Thoracic aorta (tissue), 2 donors: ENCODE data around the gene MT2A. TPM values are rescaled to one million over a fixed set of nuclear protein-coding genes. Genes with fewer than 3 reads are reported as not detected.

Experiments used
- ATAC-seq: fragments of 150-250 bp; one replicate; pipeline ENCODE4 v1.8.0; 2017; ENCODE audit warnings: low read depth; ENCODE audit not compliant: insufficient number of reproducible peaks, low FRiP score
- DNase-seq: peaks from one replicate; pipeline ENCODE4 v3.0.0-alpha.2; 2020; ENCODE audit warnings: low spot score
- H3K27ac ChIP-seq, 2 donors: fragments of 200-600 bp; sonication (generic); 1 replicate in 1 of 2; 2 replicates in 1 of 2; pipeline ENCODE4 v1.5.1; 2016; ENCODE audit warnings: mild to moderate bottlenecking in 2 of 2, moderate library complexity in 2 of 2
- H3K27me3 ChIP-seq: fragments of 200-600 bp; sonication (generic); replicated peaks from 2 replicates; pipeline ENCODE4 v1.6.0; 2016; ENCODE audit warnings: mild to moderate bottlenecking; ENCODE audit not compliant: insufficient read depth
- H3K36me3 ChIP-seq: fragments of 200-600 bp; sonication (generic); one replicate; pipeline ENCODE4 v1.5.1; 2016
- H3K4me1 ChIP-seq, 2 donors: fragments of 200-600 bp; sonication (generic); 1 replicate in 1 of 2; 2 replicates in 1 of 2; pipeline versions ENCODE4 v1.5.1 to v1.6.0; 2016; ENCODE audit warnings: low read depth in 2 of 2, mild to moderate bottlenecking in 1 of 2; ENCODE audit not compliant: control insufficient read depth in 1 of 2
- H3K4me3 ChIP-seq: fragments of 200-600 bp; sonication (generic); 2 replicates; pipeline ENCODE4 v1.5.1; 2016; ENCODE audit warnings: mild to moderate bottlenecking
- H3K9me3 ChIP-seq: fragments of 200-600 bp; sonication (generic); 2 replicates; pipeline ENCODE4 v1.5.1; 2016
- CTCF ChIP-seq: fragments of 200-600 bp; sonication (generic); IDR thresholded peaks from one replicate; pipeline ENCODE4 v1.5.1; 2019; ENCODE audit warnings: antibody characterized with exemption
- total RNA-seq, 2 donors: library from RNA; depleted of rRNA; stranded (reverse); fragments of >200 nt; gene quantifications; one replicate each; pipeline versions ENCODE4 v1.1.0 to v1.2.3, GENCODE V29; 2016

The MT2A gene
- total RNA-seq, 2 donors from 2014 or later, result 107 to 185 TPM

- no peak for TF ChIP-seq CTCF
- DNase-seq, result no peak
- H3K4me3 ChIP-seq, result no peak overlapping the region
- no peaks in the 10 kb centered on the region for H3K4me1 ChIP-seq
- H3K36me3 ChIP-seq, result no peaks in the 10 kb centered on the region
- no peak for ATAC-seq
- H3K9me3 ChIP-seq, result no peaks in the 10 kb centered on the region
- no peaks in the 10 kb centered on the region for H3K27me3 ChIP-seq
- H3K27ac ChIP-seq, result no peak overlapping the region
Observed at GRCh38 chr16:56569971-56570370, 38.4 kb upstream of the MT2A start.

GRCh38 chr16:56571525-56571924 lies 36.9 kb upstream of the MT2A start:
- Histone ChIP-seq H3K27ac (no peak overlapping the region), H3K36me3 (no peaks in the 10 kb centered on the region), H3K4me3 (no peak overlapping the region), H3K9me3 (no peaks in the 10 kb centered on the region), H3K27me3 (no peaks in the 10 kb centered on the region), H3K4me1 (no peaks in the 10 kb centered on the region)
- no peak for ATAC-seq
- TF ChIP-seq CTCF, result no peak
- no peak for DNase-seq

- no peak overlapping the region for H3K4me3 ChIP-seq
- no peak for DNase-seq
- no peaks in the 10 kb centered on the region for H3K27me3 ChIP-seq
- no peak for ATAC-seq
- no peaks in the 10 kb centered on the region for H3K36me3 ChIP-seq
- no peak overlapping the region for H3K27ac ChIP-seq
- no peaks in the 10 kb centered on the region for H3K9me3 ChIP-seq
- no peaks in the 10 kb centered on the region for H3K4me1 ChIP-seq
- TF ChIP-seq CTCF, result no peak
Observed at GRCh38 chr16:56574625-56575024, 33.8 kb upstream of the MT2A start.

GRCh38 chr16:56576585-56577299 lies 31.6 kb upstream of the MT2A start:
- ATAC-seq (no peak), DNase-seq (peak; percentile 6)

DNA sequence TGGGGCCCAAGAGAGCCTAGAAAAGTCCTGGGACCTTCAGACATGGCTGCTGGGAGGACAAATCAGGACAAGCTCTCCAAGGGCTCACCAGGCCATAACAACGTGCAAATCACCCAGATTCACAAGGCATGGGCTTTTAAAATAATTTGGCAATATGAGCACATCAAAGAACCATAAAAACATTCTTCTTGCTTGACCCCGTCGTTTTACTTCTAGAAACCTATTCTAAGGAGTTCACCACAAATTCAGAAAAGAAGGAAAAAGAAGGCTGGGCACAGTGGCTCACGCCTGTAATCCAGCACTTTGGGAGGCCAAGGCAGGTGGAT lies 31.1 kb upstream of the MT2A start:
- no peaks in the 10 kb centered on the region for H3K4me1 ChIP-seq
- no peaks in the 10 kb centered on the region for H3K27me3 ChIP-seq
- TF ChIP-seq CTCF, result no peak
- no peaks in the 10 kb centered on the region for H3K36me3 ChIP-seq
- no peaks in the 10 kb centered on the region for H3K9me3 ChIP-seq
- ATAC-seq, result no peak
- no peak for DNase-seq
- no peak overlapping the region for H3K27ac ChIP-seq
- no peak overlapping the region for H3K4me3 ChIP-seq

More at GRCh38 chr16:56576585-56577299, 31.6 kb upstream of the MT2A start:
- no peaks in the 10 kb centered on the region for H3K36me3 ChIP-seq
- H3K27me3 ChIP-seq, result no peaks in the 10 kb centered on the region
- H3K4me1 ChIP-seq, result no peaks in the 10 kb centered on the region
- H3K4me3 ChIP-seq, result no peak overlapping the region
- TF ChIP-seq CTCF, result peak; percentile 56
- H3K9me3 ChIP-seq, result no peaks in the 10 kb centered on the region
- H3K27ac ChIP-seq, result no peak overlapping the region
